Panc1 (cell line): ENCODE data around the gene HLA-DQA1.

Experiments
- POLR2AphosphoS5 ChIP-seq: IDR thresholded peaks from 2 replicates; pipeline ENCODE4 v1.6.1; 2012; ENCODE audit warnings: mild to moderate bottlenecking, low read depth, low read length, moderate library complexity
- TF ChIP-seq, protein P1 (sequence below): fragments of 450-650 bp; IDR thresholded peaks from 2 replicates; pipeline ENCODE4 v1.5.1; 2017; ENCODE audit warnings: mild to moderate bottlenecking
- TF ChIP-seq, protein P2 (sequence below), 2 experiments: IDR thresholded peaks; 2 replicates each; pipeline ENCODE4 v1.6.1; 2011 to 2012; ENCODE audit warnings: low read depth in 2 of 2, control low read depth in 1 of 2, low read length in 1 of 2, mild to moderate bottlenecking in 1 of 2, moderate library complexity in 1 of 2; ENCODE audit not compliant: insufficient read depth in 1 of 2

DNA sequence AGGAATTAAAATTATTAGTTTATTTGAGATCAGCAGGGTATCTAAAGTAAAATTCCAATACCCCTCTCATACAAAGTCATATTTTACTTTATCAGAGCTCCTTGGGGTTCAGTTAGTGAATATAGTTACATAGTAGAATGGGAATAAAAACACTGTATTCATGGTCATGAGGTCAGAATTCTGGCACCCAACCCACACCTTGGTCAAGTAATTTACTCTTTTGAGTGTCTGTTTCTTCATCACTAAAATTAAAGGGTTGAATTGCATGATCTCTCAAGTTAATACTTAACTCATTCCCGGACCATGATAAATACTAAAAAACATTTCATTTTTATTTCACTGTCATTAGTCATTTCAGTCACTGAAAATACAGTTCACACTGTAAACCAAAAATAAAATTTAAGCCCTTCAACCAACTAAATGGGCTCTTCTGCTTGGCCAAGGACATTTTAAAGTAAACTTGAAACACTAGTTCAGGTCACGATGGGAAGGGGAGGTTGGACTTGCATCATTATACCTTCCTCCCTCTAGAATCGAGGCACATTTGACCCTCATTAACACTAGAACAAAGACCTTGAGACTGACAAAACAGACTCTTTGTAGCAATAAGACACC lies 26.4 kb upstream of the HLA-DQA1 start:
- TF ChIP-seq, protein P1, sequence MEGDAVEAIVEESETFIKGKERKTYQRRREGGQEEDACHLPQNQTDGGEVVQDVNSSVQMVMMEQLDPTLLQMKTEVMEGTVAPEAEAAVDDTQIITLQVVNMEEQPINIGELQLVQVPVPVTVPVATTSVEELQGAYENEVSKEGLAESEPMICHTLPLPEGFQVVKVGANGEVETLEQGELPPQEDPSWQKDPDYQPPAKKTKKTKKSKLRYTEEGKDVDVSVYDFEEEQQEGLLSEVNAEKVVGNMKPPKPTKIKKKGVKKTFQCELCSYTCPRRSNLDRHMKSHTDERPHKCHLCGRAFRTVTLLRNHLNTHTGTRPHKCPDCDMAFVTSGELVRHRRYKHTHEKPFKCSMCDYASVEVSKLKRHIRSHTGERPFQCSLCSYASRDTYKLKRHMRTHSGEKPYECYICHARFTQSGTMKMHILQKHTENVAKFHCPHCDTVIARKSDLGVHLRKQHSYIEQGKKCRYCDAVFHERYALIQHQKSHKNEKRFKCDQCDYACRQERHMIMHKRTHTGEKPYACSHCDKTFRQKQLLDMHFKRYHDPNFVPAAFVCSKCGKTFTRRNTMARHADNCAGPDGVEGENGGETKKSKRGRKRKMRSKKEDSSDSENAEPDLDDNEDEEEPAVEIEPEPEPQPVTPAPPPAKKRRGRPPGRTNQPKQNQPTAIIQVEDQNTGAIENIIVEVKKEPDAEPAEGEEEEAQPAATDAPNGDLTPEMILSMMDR = no peak
- no peak for TF ChIP-seq POLR2AphosphoS5
- TF ChIP-seq, protein P2, sequence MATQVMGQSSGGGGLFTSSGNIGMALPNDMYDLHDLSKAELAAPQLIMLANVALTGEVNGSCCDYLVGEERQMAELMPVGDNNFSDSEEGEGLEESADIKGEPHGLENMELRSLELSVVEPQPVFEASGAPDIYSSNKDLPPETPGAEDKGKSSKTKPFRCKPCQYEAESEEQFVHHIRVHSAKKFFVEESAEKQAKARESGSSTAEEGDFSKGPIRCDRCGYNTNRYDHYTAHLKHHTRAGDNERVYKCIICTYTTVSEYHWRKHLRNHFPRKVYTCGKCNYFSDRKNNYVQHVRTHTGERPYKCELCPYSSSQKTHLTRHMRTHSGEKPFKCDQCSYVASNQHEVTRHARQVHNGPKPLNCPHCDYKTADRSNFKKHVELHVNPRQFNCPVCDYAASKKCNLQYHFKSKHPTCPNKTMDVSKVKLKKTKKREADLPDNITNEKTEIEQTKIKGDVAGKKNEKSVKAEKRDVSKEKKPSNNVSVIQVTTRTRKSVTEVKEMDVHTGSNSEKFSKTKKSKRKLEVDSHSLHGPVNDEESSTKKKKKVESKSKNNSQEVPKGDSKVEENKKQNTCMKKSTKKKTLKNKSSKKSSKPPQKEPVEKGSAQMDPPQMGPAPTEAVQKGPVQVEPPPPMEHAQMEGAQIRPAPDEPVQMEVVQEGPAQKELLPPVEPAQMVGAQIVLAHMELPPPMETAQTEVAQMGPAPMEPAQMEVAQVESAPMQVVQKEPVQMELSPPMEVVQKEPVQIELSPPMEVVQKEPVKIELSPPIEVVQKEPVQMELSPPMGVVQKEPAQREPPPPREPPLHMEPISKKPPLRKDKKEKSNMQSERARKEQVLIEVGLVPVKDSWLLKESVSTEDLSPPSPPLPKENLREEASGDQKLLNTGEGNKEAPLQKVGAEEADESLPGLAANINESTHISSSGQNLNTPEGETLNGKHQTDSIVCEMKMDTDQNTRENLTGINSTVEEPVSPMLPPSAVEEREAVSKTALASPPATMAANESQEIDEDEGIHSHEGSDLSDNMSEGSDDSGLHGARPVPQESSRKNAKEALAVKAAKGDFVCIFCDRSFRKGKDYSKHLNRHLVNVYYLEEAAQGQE (IDR thresholded peaks at IDR 0.05; ENCODE audit: insufficient read depth in 1 of 2, low read depth in 2 of 2, low read length in 1 of 2) = no peak
